Measurements from ENCODE around the gene CORO1C.

The CORO1C gene

DNA sequence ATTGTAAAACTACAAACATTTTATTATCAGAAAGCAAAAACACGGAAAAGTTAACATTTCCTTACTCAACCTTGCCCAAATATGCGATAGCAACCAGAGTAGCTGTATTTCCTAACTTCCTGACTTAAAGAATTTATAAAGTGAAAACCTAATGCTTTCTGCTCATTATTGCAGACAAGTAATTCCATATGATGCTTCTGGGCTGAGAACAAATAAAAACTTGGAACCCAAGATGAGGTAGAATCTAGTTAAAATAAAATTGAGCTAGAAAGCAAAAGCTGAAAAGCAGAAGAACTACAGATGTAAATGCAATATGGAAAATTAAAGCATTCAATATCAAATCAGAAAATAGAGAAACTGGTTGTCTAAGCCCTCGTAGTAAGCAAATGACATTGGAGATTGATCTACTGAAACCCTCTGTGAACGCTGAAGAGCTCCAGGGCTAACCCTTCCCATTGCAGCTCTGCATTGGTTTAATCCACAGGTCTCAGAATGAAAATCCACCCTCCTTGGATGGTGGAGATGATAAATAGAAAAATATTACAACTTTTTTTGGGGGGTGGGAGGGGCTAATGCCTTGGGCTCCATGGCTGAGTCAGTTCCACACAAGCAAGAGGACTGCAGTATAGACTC is 40.7 kb downstream of the CORO1C start:
- Mint-ChIP-seq H3K4me3 (peak overlapping the region; percentile 82), H3K4me1 (ENCODE audit: low read depth) (peaks cover 55% of the 10 kb centered on the region), H3K27me3 (ENCODE audit: low read depth) (no peaks in the 10 kb centered on the region), H3K27ac (peak overlapping the region; percentile 97), H3K36me3 (ENCODE audit: low read depth) (peaks cover 4% of the 10 kb centered on the region), H3K9me3 (no peaks in the 10 kb centered on the region)

GRCh38 chr12:108690191-108690518 is 41.2 kb downstream of the CORO1C start:
- peak overlapping the region; percentile 52 for H3K4me3 Mint-ChIP-seq
- no peaks in the 10 kb centered on the region for H3K9me3 Mint-ChIP-seq
- H3K27me3 Mint-ChIP-seq (ENCODE audit: low read depth) = no peaks in the 10 kb centered on the region
- H3K4me1 Mint-ChIP-seq (ENCODE audit: low read depth) = peaks cover 54% of the 10 kb centered on the region
- peak overlapping the region; percentile 97 for H3K27ac Mint-ChIP-seq
- H3K36me3 Mint-ChIP-seq (ENCODE audit: low read depth) = peaks cover 2% of the 10 kb centered on the region

DNA sequence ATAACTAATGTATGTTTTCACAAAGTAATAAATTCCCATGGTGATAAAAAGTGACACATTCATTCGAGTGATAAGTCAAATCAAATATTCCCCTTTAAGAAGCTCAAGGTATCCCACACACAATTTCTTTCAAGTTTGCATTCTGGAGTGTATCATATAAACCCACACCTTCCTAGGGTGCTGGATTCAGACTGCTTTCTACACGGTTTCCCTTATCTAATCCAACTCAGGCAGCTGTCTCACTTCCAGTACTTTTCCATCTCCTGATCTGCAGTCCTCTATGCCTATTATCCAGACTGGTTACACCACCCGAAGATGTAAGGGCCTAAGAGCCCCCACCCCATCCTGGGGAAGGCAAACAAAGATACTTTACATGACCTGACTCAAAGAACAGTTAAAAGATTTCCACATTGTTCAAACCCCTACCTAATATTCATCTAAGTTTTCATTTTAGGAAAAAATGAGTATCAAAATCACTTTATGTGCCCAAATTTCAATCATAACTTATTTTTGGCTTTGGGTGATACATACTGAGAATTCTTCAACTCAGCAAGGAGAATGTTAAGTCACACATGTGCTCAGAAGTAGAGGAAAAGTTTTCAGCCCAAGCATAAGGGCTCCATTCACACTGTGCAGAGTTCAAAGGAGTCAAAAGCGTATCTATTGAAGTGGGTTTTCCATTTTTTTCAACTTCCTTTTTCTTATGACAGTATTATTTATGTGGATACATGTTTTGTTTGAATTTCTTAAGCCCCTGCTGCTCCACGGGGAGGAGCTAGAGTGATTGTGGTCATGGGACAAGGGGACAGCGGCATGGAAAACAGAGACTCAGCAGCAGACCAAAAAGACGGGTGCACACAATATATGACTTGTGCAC is 41.8 kb downstream of the CORO1C start:
- Mint-ChIP-seq H3K36me3 (ENCODE audit: low read depth) (no peaks in the 10 kb centered on the region), H3K27me3 (ENCODE audit: low read depth) (no peaks in the 10 kb centered on the region), H3K27ac (peak overlapping the region; percentile 97), H3K9me3 (no peaks in the 10 kb centered on the region), H3K4me1 (ENCODE audit: low read depth) (peaks cover 53% of the 10 kb centered on the region), H3K4me3 (peak overlapping the region; percentile 52)

DNA sequence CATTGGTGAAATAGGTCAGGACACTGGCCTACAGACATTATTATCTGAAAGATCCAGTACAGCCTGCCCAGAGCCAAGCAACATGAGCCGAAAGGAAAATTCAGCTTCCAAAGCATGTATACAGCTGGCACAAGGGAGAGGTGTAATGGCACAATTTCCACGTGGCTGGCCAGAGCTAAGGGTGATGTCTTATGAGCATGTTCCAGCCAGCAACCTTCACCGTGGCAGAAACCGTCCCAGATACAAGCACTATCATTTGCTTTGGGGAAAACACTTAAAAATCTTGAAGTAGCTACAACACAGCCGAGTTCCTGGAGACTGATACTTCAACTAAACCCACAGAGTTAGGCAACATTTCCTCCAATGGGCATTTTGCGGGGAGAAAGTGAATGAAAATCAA is 44.5 kb downstream of the CORO1C start:
- Mint-ChIP-seq H3K4me1 (ENCODE audit: low read depth) (peaks cover 35% of the 10 kb centered on the region), H3K36me3 (ENCODE audit: low read depth) (no peaks in the 10 kb centered on the region), H3K27ac (no peak overlapping the region), H3K4me3 (no peak overlapping the region), H3K27me3 (ENCODE audit: low read depth) (no peaks in the 10 kb centered on the region), H3K9me3 (no peaks in the 10 kb centered on the region)

- no peaks in the 10 kb centered on the region for H3K36me3 Mint-ChIP-seq (ENCODE audit: low read depth)
- H3K27ac Mint-ChIP-seq = no peak overlapping the region
- no peaks in the 10 kb centered on the region for H3K9me3 Mint-ChIP-seq
- peaks cover 28% of the 10 kb centered on the region for H3K4me1 Mint-ChIP-seq (ENCODE audit: low read depth)
- H3K27me3 Mint-ChIP-seq (ENCODE audit: low read depth) = no peaks in the 10 kb centered on the region
- no peak overlapping the region for H3K4me3 Mint-ChIP-seq
Observed at GRCh38 chr12:108685469-108686260, 45.7 kb downstream of the CORO1C start.

DNA sequence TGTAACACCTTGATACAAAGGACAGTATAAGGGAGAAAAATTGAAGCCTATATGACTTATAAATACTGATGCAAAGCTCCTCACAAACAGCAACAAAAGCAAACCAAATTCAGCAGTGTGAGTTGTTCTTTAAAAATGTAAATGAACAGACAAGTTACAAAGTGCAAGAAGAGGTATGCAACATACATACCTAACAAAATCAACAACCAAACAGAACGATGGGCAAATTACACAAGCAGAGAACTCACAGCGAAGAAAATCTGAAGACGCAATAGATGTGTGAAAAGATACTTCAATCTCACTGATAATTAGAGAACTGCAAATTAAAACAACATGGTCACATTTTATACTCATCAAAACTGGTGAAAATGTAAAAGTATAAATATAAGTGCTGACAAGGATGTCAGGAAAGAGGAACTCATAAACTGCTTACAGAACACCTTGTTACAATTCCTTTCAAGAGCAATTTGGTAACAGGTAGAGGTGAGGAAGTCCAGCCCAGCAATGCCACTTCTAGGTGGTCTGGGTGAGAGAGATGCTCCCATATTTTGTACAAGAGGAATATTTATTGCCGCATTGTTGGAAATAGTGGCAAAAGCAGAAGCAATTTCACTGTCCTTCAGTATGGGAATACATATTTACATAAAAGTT is 47.3 kb downstream of the CORO1C start:
- H3K36me3 Mint-ChIP-seq (ENCODE audit: low read depth) = no peaks in the 10 kb centered on the region
- H3K27ac Mint-ChIP-seq = no peak overlapping the region
- H3K4me1 Mint-ChIP-seq (ENCODE audit: low read depth) = peaks cover 13% of the 10 kb centered on the region
- no peak overlapping the region for H3K4me3 Mint-ChIP-seq
- no peaks in the 10 kb centered on the region for H3K9me3 Mint-ChIP-seq
- no peaks in the 10 kb centered on the region for H3K27me3 Mint-ChIP-seq (ENCODE audit: low read depth)

GRCh38 chr12:108681317-108681716 is 50.0 kb downstream of the CORO1C start:
- H3K36me3 Mint-ChIP-seq (ENCODE audit: low read depth) = no peaks in the 10 kb centered on the region
- H3K27ac Mint-ChIP-seq = no peak overlapping the region
- peaks cover 15% of the 10 kb centered on the region for H3K4me1 Mint-ChIP-seq (ENCODE audit: low read depth)
- no peaks in the 10 kb centered on the region for H3K9me3 Mint-ChIP-seq
- H3K4me3 Mint-ChIP-seq = no peak overlapping the region
- no peaks in the 10 kb centered on the region for H3K27me3 Mint-ChIP-seq (ENCODE audit: low read depth)

- Mint-ChIP-seq H3K27me3 (ENCODE audit: low read depth) (no peaks in the 10 kb centered on the region), H3K9me3 (no peaks in the 10 kb centered on the region)
Observed at GRCh38 chr12:108679106-108679681, 52.1 kb downstream of the CORO1C start.

GRCh38 chr12:108678104-108678730 is 53.1 kb downstream of the CORO1C start:
- Mint-ChIP-seq H3K4me1 (ENCODE audit: low read depth) (peaks cover 6% of the 10 kb centered on the region), H3K4me3 (no peak overlapping the region), H3K27ac (no peak overlapping the region), H3K36me3 (ENCODE audit: low read depth) (peaks cover 2% of the 10 kb centered on the region), H3K27me3 (ENCODE audit: low read depth) (no peaks in the 10 kb centered on the region), H3K9me3 (no peaks in the 10 kb centered on the region)

More at GRCh38 chr12:108679106-108679681, 52.1 kb downstream of the CORO1C start:
- peaks cover 2% of the 10 kb centered on the region for H3K36me3 Mint-ChIP-seq (ENCODE audit: low read depth)
- no peak overlapping the region for H3K4me3 Mint-ChIP-seq
- H3K4me1 Mint-ChIP-seq (ENCODE audit: low read depth) = peaks cover 6% of the 10 kb centered on the region
- no peak overlapping the region for H3K27ac Mint-ChIP-seq

DNA sequence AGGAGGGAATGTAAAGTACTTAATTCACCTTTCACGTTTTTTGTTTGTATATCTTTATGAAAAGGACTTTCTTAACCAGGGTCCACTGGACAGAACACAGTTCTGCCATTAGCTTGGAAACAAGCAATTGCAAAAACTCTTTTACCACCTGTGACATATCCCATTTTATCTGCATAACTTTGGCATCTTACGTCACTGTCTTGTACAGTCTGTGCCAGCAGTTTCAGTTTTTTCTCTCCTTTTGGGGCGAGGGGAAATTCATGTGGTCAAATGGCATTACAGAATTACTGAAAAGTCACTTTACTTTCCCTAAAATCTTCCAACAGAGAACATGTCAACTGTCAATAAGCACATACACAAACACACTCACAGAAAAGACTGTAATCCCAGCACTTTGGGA is 53.9 kb downstream of the CORO1C start:
- peaks cover 2% of the 10 kb centered on the region for H3K36me3 Mint-ChIP-seq (ENCODE audit: low read depth)
- no peak overlapping the region for H3K4me3 Mint-ChIP-seq

DNA sequence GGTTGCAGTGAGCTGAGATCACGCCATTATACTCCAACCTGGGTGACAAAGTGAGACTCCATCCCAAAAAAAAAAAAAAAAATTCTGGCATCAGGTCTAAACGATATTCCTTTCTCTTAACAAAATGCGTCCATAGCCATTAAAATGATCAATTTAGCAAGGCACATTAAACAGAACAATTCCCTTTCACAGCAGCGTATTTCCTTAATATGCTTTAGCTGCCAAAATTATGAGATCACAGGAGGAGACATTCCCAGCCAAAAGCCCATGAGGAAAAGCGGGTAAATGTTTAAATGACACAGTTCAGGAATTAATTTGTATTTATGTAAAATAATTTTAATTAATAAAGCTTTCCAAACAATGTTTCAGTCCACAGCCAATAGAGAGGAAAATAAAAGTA is 54.6 kb downstream of the CORO1C start:
- peaks cover 5% of the 10 kb centered on the region for H3K36me3 Mint-ChIP-seq (ENCODE audit: low read depth)
- H3K4me3 Mint-ChIP-seq = no peak overlapping the region
- H3K27ac Mint-ChIP-seq = no peak overlapping the region
- H3K27me3 Mint-ChIP-seq (ENCODE audit: low read depth) = no peaks in the 10 kb centered on the region
- H3K4me1 Mint-ChIP-seq (ENCODE audit: low read depth) = peaks cover 6% of the 10 kb centered on the region
- H3K9me3 Mint-ChIP-seq = no peaks in the 10 kb centered on the region

More for the DNA sequence above, 53.9 kb downstream of the CORO1C start:
- Mint-ChIP-seq H3K9me3 (no peaks in the 10 kb centered on the region), H3K27me3 (ENCODE audit: low read depth) (no peaks in the 10 kb centered on the region), H3K4me1 (ENCODE audit: low read depth) (peaks cover 6% of the 10 kb centered on the region), H3K27ac (no peak overlapping the region)

DNA sequence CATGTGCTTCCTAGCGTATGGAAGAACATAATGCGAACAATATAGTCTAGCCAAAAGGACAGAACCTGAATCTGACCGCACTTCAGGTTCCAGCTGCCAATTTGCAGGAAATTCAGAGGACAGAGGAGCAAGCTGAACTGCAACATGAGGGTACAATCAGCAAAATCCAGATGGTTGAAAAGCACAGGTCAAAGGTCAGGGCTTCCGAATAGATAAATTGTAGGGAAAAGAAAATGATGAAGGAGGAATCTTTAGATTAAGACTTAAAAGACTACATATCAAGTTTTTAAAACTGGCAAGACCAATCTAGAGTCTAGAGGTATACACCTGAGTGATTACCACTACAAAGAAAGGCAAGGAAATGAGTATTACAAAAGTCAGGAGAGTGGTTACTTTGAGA is 55.5 kb downstream of the CORO1C start:
- Mint-ChIP-seq H3K27me3 (ENCODE audit: low read depth) (no peaks in the 10 kb centered on the region), H3K4me3 (no peak overlapping the region), H3K9me3 (no peaks in the 10 kb centered on the region), H3K4me1 (ENCODE audit: low read depth) (peaks cover 3% of the 10 kb centered on the region), H3K27ac (no peak overlapping the region), H3K36me3 (ENCODE audit: low read depth) (peaks cover 5% of the 10 kb centered on the region)

- Mint-ChIP-seq H3K27me3 (ENCODE audit: low read depth) (no peaks in the 10 kb centered on the region), H3K4me3 (no peak overlapping the region), H3K4me1 (ENCODE audit: low read depth) (no peaks in the 10 kb centered on the region), H3K36me3 (ENCODE audit: low read depth) (peaks cover 5% of the 10 kb centered on the region), H3K27ac (no peak overlapping the region), H3K9me3 (no peaks in the 10 kb centered on the region)
Observed at GRCh38 chr12:108672054-108672453, 59.3 kb downstream of the CORO1C start.

DNA sequence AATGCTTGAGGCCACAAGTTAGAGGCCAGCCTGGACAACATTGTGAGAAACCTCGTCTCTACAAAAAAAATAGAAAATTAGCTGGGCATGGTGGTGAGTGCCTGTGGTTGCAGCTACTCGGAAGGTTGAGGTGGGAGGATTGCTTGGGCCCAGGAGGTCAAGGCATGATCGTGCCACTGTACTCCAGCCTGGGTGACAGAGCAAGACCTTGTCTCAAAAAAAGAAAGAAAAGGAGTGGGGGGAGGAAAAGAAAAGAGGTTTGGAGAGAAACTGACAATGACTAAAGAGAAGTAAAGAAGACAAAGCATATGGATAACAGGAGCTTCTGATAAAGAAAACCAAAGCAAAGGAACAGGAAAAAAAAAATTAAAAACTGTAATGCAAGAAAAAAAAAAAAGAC is 60.2 kb downstream of the CORO1C start:
- H3K4me1 Mint-ChIP-seq (ENCODE audit: low read depth) = no peaks in the 10 kb centered on the region
- no peak overlapping the region for H3K4me3 Mint-ChIP-seq
- H3K27me3 Mint-ChIP-seq (ENCODE audit: low read depth) = no peaks in the 10 kb centered on the region
- peaks cover 5% of the 10 kb centered on the region for H3K36me3 Mint-ChIP-seq (ENCODE audit: low read depth)
- no peaks in the 10 kb centered on the region for H3K9me3 Mint-ChIP-seq
- no peak overlapping the region for H3K27ac Mint-ChIP-seq
